K562 (cell line): ENCODE data around the gene DHRS3. TPM values are rescaled to one million over a fixed set of nuclear protein-coding genes. Genes with fewer than 3 reads are reported as not detected.

ENCODE experiments used
- CBX8 ChIP-seq: fragments of 200-600 bp; sonication (generic); IDR thresholded peaks from 2 replicates; pipeline ENCODE4 v1.6.1; 2012; ENCODE audit warnings: borderline replicate concordance, mixed run types, low read depth, mild to moderate bottlenecking, moderate library complexity, mixed read lengths, low read length, control low read depth, inconsistent platforms; ENCODE audit not compliant: poor library complexity, severe bottlenecking; ENCODE audit errors: extremely low read depth
- CSDE1 ChIP-seq, 2 experiments: fragments of 450-650 bp; IDR thresholded peaks; 2 replicates each; pipeline ENCODE4 v1.6.1; 2016; ENCODE audit warnings: mild to moderate bottlenecking in 1 of 2
- HDAC8 ChIP-seq: fragments of 450-650 bp; IDR thresholded peaks from 2 replicates; pipeline ENCODE4 v1.6.1; 2016; ENCODE audit warnings: mild to moderate bottlenecking, missing genetic modification characterization, moderate library complexity, missing compliant biosample characterization
- KLF1 ChIP-seq: fragments of 450-650 bp; IDR thresholded peaks from 2 replicates; pipeline ENCODE4 v1.6.1; 2016; ENCODE audit warnings: missing genetic modification characterization, missing compliant biosample characterization
- MCM2 ChIP-seq: fragments of 450-650 bp; IDR thresholded peaks from 2 replicates; pipeline ENCODE4 v1.6.1; 2017; ENCODE audit warnings: low read depth, mild to moderate bottlenecking
- MTA2 ChIP-seq: fragments of 450-650 bp; IDR thresholded peaks from 2 replicates; pipeline ENCODE4 v1.6.1; 2016; ENCODE audit warnings: low read depth
- PML ChIP-seq: IDR thresholded peaks from 2 replicates; pipeline ENCODE4 v1.6.1; 2012; ENCODE audit warnings: low read length, inconsistent platforms
- RREB1 ChIP-seq: fragments of 250-450 bp; sonication (Bioruptor Pico); IDR thresholded peaks from 2 replicates; pipeline ENCODE4 v1.4.0; 2020
- SAFB ChIP-seq: fragments of 200-400 bp; formaldehyde crosslinking; IDR thresholded peaks from 2 replicates; pipeline ENCODE4 v1.6.1; 2017; ENCODE audit warnings: low read depth, low read length, borderline replicate concordance
- SMC3 ChIP-seq: conservative IDR thresholded peaks from 2 replicates; pipeline ENCODE4 v1.6.1; 2011; ENCODE audit warnings: low read depth, low read length, improper control_type of control experiment; ENCODE audit not compliant: insufficient read depth
- TARDBP ChIP-seq: fragments of 450-650 bp; IDR thresholded peaks from 2 replicates; pipeline ENCODE4 v1.6.1; 2016
- ZFP91 ChIP-seq: sonication (generic); formaldehyde crosslinking; IDR thresholded peaks from 2 replicates; pipeline ENCODE4 v1.8.0; 2022; ENCODE audit warnings: mild to moderate bottlenecking, missing genetic modification reagents
- ZNF124 ChIP-seq: sonication (generic); formaldehyde crosslinking; IDR thresholded peaks from 2 replicates; pipeline ENCODE4 v1.8.1; 2022; ENCODE audit warnings: missing genetic modification reagents
- ZNF253 ChIP-seq: fragments of 250-450 bp; sonication (Bioruptor Pico); conservative IDR thresholded peaks from 2 replicates; pipeline ENCODE4 v1.6.1; 2021; ENCODE audit warnings: mild to moderate bottlenecking
- ZNF263 ChIP-seq: sonication (generic); formaldehyde crosslinking; IDR thresholded peaks from 2 replicates; pipeline ENCODE4 v1.8.0; 2022; ENCODE audit warnings: mild to moderate bottlenecking, missing genetic modification reagents, borderline replicate concordance
- ZNF316 ChIP-seq: fragments of 450-650 bp; IDR thresholded peaks from 2 replicates; pipeline ENCODE4 v1.6.1; 2016
- ZNF347 ChIP-seq: fragments of 450-650 bp; formaldehyde crosslinking; IDR thresholded peaks from 2 replicates; pipeline ENCODE4 v1.4.0; 2020; ENCODE audit warnings: low read depth, mild to moderate bottlenecking, moderate library complexity
- ZNF384 ChIP-seq: IDR thresholded peaks from 2 replicates; pipeline ENCODE4 v1.6.1; 2012; ENCODE audit warnings: low read depth, low read length, improper control_type of control experiment
- ZNF696 ChIP-seq: fragments of 250-450 bp; sonication (Bioruptor Pico); conservative IDR thresholded peaks from 2 replicates; pipeline ENCODE4 v1.4.0; 2020; ENCODE audit warnings: mild to moderate bottlenecking, moderate library complexity
- polyA plus RNA-seq, 8 experiments: library from polyadenylated mRNA; depleted of rRNA in 4 of 8; stranded (reverse) in 5 of 8; unstranded in 3 of 8; fragments of >200 nt; fragmentation: Nextera tagmentation in 2 of 8; fragmentation: Illumina TruSeq in 1 of 8; extraction: Ambion mirVana in 2 of 8; extraction: Trizol in 1 of 8; gene quantifications; 2 replicates each; pipeline versions ENCODE4 v1.2.1 to v1.2.3, GENCODE V29; 2011 to 2014; ENCODE audit warnings: inconsistent platforms in 1 of 8, missing spikeins in 1 of 8
- total RNA-seq, 7 experiments: library from RNA; depleted of rRNA in 6 of 7; stranded (reverse); fragments of >200 nt in 6 of 7; fragmentation: Illumina TruSeq in 2 of 7; extraction: Trizol in 2 of 7; gene quantifications; 2 replicates each; pipeline versions ENCODE4 v1.2.1 to v1.2.3, GENCODE V29; 2011 to 2021; ENCODE audit warnings: low replicate concordance in 1 of 7
- TF ChIP-seq, protein P1 (sequence below): sonication (generic); formaldehyde crosslinking; IDR thresholded peaks from 2 replicates; pipeline ENCODE4 v1.8.1; 2023; ENCODE audit warnings: mild to moderate bottlenecking, missing genetic modification reagents

DHRS3 gene
- total and polyA plus RNA-seq, 9 of the 15 experiments (the other 6 are each of a cell fraction or from before 2014, with no cell fraction given) = 21.0 to 116 (median 58.7) TPM

- TF ChIP-seq ZFP91 (CRISPR knock-in tag) (no peak), ZNF696 (CRISPR knock-in tag) (no peak), TARDBP (no peak), KLF1 (no peak), ZNF253 (CRISPR knock-in tag) (no peak), ZNF124 (CRISPR knock-in tag) (no peak), MCM2 (no peak), ZNF384 (peak; percentile 51; the same call in 1 of the 2 replicates), PML (no peak), RREB1 (CRISPR knock-in tag) (peak; percentile 12; the same call in 1 of the 2 replicates), CSDE1 (IDR thresholded peaks at IDR 0.05) (no peak), HDAC8 (tag) (no peak), ZNF316 (no peak), CBX8 (no peak), ZNF347 (CRISPR knock-in tag) (no peak), MTA2 (no peak), SMC3 (peak; percentile 97), ZNF263 (CRISPR knock-in tag) (no peak), SAFB (no peak)
- TF ChIP-seq, protein P1, sequence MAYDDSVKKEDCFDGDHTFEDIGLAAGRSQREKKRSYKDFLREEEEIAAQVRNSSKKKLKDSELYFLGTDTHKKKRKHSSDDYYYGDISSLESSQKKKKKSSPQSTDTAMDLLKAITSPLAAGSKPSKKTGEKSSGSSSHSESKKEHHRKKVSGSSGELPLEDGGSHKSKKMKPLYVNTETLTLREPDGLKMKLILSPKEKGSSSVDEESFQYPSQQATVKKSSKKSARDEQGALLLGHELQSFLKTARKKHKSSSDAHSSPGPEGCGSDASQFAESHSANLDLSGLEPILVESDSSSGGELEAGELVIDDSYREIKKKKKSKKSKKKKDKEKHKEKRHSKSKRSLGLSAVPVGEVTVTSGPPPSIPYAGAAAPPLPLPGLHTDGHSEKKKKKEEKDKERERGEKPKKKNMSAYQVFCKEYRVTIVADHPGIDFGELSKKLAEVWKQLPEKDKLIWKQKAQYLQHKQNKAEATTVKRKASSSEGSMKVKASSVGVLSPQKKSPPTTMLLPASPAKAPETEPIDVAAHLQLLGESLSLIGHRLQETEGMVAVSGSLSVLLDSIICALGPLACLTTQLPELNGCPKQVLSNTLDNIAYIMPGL = no peak
These were observed 1.9 kb upstream of the DHRS3 start (continued) for GRCh38 chr1:12619792-12620487.
